H4 (cell line): ENCODE results near the gene PDSS2. TPM values are rescaled to one million over a fixed set of nuclear protein-coding genes. Genes with fewer than 3 reads are reported as not detected.
"Not testable (repeated sequence)": the region's sequence is repeated elsewhere in the genome, so short reads cannot be mapped to it uniquely, and the experiment has no call there.

Source experiments
- DNase-seq: peaks from one replicate; pipeline ENCODE4 v3.0.0-alpha.2; 2015; ENCODE audit warnings: low spot score
- total RNA-seq: library from RNA; depleted of rRNA; stranded (reverse); fragments of >200 nt; shearing (Covaris generic); gene quantifications from 2 replicates; pipeline ENCODE4 v1.2.3, GENCODE V29; 2014

The PDSS2 gene
- total RNA-seq, 1 experiment from 2014 or later = 11.1 TPM

DNA sequence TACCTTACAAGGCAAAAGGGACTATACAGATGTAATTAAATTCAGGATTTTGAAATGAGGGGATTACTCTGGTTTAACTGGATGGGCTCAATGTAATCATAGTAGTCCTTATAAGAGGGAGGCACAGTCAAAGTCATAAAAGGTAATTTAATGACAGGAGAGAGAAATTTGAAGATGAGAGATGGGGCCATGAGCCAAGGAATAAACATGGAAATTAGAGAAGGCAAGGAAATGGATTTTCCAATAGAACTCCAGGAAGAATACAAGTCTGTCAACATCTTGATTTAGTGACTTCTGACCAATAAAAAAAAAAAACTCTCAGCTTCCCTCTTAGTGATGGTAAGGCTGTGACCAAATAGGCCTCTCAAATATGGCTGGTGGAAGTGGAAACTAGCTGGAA, 242.1 kb downstream of the PDSS2 start:
- no peak for DNase-seq

DNA sequence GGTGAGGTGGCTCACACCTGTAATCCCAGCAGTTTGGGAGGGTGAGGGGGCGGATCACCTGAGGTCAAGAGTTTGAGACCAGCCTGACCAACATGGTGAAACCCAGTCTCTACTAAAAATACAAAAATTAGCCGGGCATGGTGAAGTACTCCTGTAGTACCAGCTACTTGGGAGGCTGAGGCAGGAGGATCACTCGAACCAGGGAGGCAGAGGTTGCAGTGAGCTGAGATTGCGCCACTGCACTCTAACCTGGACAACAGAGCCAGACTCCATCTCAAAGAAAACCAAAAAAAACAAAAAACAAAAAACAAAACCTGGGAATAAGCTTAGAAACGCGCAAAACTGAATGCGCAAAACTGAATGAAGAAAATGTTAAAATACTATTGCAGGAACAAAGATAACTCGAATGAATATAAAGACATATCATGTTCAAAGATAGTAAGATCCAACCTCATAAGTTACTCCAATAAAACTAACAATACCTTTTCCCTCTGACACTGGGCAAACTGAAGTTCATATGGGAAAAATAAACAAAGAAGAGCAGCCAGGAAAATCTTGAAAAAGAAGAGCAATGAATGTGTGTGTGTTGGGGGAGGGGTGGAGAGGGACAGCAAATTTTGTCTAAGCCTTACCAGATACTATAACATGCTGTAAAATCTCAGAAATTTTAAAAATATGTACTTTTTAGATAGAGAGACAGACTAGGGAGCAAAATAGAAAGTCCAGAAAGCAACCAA, 243.0 kb downstream of the PDSS2 start:
- no peak for DNase-seq

DNA sequence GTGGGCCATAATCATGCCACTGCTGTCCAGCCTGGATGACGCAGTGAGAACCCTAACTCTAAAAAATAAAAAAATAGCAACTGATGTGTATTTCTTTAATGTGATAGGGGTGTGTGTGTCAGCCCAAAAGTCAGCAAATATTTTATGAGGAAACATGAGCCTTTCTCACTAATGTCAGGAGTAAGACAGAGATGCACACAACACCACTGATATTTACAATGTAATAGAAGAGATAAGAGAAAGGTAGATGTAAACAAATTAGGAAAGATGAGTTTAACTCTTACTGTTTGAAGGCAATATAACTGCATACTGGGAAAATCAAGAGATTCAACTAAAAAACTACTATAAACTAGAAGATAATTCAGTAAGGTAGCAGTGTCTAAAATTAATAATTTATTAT, 244.0 kb downstream of the PDSS2 start:
- no peak for DNase-seq

DNA sequence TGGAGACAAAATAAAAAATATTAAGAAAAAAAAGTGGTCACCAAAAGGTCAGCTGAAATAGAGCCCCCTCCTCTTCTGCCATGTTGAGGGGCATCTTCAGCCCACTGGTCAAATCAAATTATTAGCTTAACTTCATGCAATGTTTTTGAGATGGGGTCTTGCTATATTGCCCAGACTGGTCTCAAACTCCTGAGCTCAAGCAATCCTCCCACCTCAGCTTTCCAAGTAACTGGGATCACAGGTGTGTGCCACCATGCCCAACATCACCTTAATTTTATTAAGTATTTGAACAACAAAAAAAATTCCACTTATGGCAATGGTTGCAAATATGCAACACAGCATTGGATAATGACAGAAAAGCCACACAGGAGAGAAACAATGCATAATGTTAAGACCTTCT, 244.7 kb downstream of the PDSS2 start:
- no peak for DNase-seq

DNA sequence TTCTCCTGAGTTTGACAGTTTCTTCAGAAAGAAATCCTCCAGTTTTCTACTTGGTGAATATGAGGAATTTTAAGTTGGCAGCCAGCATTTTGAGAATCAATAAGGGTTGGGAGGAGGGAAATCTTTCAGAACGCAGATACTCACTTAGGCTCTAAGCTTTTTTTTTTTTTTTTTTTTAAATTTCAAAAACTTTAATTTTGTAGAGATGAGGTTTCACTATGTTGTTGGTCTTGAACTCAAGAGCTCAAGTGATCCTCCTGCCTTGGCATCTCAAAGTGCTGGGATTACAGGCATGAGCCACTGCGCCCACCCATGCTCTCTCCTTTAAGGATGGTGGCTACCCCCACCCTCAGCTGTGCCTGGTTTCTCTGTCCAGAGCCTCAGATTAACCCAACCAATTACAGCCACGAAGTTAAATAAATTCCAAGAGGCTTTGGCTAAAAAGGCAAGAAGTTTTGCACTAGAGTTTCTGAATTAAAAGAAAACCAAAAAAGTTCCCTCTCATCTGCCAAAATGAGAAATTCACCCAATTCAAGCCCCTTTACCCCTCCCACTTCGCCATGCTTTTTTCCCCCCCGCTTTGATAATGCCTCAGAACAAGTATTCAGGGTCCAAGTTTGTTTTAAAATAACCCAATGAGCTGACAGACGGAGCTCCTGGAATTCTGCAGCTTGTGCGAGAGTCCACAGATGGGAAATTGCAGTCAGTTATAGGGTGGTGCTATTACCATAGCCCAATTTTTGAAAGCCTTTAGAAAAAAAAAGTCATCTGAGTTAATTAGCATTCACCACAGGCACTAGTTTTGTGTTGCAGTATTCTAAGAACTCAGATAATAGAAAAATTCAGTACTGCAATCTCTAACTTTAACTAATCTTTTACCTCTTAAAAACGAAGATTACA, 249.7 kb downstream of the PDSS2 start:
- DNase-seq = no peak

DNA sequence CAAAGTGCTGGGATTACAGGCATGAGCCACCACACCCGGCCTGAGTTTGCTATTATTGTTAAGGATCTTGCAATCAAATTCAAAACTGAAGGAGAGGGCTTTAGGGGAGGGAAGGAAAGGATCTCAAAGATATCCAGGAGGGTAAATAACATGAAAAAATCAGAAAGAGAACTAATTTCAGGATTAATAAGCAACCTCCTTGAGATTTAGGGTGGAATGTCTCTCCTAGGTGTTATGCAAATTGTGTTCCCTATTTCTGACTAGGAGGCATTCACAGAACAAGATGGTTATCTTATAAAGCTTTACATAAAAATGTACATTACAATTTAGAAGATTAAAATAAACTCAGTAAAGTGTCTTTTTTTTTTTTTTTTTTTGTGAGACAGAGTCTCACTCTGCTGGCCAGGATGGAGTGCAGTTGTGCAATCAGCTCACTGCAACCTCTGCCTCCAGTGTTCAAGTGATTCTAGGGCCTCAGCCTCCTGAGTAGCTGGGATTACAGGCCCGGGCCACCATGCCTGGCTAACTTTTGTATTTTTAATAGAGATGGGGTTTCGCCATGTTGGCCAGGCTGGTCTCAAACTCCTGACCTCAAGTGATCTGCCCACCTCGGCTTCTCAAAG, 252.0 kb downstream of the PDSS2 start:
- no peak for DNase-seq

DNA sequence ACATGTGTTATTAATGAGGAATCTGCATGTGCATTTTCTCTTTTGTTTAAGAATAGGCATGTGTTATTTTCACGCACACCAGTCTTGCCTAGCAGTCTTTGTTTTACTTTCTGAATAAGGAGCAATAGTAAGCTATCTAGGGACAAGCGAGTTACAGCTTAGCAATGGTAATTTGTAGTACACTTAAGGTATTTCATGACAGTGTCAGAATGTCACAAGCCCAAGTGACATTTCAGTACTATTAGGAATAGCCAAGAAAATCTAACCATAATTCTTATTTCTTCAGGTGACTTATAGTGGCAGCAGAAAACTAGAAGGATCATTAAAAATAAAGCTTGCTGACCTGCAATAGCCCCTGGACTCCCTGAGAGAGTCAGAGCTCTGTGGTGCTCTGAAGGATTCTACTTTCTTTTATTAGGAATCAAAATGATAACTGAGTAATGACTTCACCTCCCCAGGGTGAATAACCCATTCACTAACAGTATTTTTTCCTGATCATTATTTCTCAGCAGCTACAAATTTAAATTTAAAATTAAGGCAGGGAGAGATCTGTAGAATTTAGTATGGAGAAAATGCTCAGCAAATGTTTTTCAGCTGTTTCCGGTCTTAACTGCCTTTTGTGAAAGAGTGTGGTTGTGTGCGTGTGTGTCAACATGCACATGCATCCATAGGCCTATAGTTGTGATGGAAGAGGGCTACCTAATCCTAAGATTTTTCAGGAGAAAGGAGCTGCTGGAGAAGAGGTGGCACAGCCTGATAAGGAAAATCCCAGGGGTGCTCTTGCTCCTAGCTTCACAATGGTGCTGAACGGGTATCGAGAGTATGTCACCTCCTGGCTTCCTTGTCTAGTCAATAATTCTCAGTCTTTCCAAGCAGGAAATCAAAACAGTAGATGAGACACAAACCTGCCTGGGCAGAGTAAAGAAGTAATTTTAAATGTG, 254.0 kb downstream of the PDSS2 start:
- no peak for DNase-seq

DNA sequence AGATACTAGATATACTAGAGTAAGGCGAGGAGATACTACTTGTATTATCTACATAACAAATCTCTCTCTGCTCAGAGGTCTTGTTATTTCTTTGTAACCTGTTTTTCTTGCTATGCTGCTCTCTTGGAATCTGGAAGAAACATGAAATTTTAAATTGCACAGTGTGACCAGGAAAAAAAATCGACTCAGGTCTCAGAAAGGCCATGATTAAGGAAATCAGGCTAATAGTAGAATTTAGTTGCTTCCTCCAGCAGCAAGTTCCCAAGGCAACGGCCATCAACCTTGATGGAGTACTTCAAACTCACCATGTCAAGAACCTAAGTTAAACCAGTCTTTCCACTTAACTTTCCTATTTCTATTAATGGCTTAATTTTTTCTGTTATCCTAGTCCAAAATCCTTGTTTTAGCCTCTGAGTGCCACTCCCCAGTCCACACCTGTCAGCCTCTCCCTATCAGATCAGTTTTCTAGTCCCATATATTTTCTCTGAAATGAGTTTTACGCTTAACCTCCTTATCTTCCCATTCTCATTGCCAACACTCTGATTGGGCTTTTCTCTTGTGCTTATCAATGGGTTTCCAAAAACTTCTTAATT, 256.4 kb downstream of the PDSS2 start:
- DNase-seq = no peak

DNA sequence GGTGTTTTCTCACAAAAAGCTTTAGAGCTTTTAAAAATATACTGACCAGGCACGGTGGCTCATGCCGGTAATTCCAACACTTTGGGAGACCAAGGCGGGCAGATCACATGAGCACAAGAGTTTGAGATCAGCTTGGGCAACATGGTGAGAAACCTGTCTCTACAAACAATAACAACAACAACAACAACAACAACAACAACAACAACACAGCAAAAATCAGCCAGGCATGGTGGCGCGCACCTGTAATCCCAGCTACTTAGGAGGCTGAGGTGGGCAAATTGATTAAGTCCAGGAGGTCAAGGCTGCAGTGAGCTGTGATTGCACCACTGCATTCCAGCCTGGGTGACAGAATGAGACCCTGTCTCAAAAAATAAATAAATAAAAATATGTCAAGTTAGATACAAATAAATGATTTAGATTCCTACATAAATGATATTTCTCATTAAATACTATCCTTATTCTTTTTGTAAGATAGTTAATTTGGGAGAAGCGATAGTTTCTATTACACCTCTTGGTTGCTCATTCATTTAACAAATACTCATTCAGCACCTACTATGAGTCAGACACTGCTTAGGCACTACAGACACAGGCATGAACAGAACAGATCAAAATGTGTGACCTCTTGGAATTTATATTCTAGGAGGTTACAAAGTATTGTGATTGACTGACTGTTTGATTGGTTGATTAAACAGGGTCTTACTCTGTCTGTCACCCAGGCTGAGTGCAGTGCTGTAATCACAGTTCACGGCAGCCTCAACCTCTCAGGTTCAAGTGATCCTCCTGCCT, 260.5 kb downstream of the PDSS2 start:
- DNase-seq = no peak

DNA sequence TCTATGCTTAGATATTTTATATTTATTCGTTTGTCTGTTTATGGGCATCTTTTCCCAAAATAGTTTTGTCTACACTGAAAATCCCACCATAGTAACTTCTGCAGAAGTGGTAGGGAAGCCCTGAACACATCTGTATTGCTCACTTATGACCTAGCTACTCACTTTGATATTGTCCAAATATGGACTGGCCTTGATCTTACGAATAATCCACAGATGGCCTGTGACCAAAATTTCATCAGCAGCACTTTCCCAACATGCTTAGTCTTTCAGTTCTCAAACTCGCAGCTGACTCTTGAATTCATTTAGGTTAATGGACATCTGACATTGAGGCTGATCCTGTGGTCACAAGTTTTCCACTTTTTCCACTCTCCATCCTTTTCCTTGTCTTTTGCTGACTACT, 263.2 kb downstream of the PDSS2 start:
- no peak for DNase-seq

DNA sequence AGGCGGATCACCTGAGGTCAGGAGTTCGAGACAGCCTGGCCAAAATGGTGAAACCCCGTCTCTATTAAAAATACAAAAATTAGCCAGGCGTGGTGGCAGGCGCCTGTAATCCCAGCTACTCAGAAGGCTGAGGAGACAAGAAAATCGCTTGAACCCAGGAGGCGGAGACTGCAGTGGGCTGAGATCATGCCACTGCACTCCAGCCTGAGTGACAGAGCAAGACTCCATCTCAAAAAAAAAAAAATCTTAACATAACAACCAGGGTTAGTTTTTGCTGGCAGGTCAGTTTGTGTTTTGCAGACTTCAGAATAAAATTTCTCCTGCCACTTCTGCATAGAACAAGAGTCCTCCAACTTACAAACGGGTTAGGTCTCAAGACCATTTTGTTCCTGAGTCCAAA, 264.6 kb downstream of the PDSS2 start:
- not testable (repeated sequence) for DNase-seq

DNA sequence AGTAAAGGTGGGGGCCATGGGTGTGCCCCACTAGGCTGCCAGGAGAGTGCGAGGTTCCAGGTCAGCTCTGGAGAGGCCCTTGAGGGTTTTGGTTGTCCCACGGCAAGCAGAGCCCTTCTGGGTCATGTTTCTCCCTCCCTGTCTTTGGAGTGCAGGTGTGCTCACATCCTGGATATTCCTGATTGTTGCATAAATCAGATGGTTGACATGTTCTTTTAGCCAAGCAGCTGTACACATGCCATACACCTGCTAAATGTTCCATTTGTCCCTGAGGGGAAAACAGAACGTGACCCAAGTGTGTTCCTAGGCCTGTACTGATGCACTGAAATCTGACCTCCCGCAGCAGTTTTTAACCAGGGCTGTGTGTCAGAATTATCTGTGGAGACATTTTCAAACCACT, 266.5 kb downstream of the PDSS2 start:
- no peak for DNase-seq

DNA sequence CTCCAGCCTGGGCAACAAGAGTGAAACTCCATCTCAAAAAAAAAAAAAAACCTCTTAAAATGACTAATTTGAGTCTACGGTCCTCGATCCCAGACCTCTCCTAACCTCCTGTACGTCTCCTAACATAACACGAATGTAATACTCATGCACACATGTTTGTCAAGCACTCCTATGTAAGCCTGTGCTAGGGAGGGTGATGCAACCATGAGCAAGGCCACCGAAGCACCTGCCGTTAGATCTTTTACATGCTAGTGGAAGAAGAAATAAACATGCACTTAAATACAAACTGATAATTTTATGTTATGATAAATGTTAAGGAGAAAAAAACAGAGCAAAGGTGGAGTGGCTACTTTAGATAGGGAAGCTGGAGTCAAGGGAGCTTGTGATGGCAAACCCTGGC, 271.7 kb downstream of the PDSS2 start:
- DNase-seq = no peak

DNA sequence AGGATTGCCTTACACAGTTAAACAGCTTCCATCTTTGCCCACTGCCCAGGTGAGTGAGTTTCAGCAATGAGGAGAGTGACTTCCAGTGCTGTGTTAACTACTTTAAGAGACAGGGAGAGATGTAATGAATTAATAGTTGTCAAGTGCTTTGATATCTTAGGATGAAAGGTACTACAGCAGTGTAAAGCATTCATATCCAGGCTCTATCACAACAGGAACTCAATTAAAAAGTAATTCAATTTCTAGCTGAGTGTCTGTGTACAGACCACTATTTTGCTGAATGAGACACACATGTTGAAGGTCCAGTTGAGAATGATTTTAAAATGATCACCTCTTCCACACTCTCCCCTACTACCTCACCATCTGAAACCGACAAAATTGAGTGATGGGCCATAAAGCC, 273.3 kb downstream of the PDSS2 start:
- no peak for DNase-seq

DNA sequence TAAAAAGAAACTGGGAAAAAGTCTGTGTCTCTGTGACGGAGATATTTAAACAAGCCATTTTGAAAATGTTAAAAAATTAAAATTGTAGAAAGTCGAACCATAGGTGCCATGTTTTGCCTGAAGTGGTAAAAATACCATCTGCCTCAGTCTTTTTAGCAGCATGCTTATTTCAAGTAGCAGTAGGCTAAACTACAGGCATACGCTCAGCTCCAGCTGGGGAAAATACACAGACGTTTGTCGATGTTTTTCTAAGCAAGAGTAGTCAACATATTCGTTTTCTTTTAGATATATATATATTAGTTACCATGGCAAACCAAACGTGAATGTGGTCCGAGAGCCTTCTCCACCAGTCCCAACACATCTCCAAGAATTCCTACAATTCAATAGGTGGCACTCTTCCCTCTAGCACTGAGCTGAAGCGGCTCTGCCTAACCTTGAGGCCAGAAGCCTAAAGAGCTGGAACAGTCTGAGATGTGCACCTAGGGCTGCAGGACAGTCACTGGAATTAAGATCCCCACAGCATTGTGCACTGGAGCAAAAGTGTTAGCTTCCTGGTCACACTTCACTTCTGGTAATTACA, 273.9 kb downstream of the PDSS2 start:
- DNase-seq = no peak

DNA sequence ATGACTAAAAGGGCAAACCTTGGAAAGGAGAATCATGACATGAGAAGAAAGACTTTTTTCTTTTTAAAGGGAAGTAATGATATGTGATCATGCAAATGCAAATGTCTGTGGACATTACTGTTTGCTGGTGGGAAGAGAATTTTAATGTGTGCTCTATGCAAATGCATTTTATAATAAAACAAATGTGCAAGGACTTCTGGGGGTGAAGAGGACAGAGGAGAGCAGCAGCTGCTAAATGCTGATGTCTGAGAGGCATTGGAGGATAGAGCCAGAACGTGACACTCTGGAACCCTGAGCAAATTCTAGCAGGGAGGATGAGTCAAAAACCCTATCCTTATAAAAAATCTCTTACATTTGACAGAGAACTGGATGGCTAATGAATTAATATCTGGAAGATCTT, 274.9 kb downstream of the PDSS2 start:
- DNase-seq = no peak

DNA sequence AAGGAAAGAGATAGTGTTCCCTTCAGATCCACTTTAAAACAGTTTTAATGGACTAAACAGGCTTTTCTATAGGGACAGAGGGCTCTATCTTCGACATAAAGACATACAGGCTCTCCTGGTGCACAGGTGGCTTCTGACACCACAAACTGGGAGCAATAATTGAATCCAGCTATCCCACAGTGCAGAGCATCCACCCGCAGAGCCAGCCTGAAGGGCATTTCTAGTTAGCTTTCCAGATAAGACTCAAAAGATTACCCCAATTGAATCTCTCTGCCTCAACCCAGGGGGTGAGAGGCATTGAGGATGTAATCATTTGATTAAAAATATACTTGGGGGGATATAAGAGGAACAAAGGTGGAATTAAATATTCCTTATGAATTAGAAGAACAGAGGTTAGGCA, 279.3 kb downstream of the PDSS2 start:
- DNase-seq = no peak

DNA sequence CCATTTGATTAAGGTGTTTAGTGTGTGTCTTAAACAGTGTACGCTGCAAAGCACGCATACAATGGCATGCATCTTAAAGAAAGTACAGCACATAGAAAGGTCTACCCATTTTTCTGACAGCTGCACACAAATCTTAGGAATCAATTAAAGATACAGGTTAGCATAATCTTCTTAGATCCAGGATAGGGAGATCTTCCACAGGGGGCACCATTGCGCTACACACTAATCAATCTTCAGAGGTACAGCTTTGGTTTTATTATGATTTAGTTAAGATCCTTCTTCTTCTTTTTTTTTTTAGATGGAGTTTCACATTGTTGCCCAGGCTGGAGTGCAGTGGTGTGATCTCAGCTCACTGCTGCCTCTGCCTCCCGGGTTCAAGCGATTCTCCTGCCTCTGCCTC, 280.4 kb downstream of the PDSS2 start:
- no peak for DNase-seq

DNA sequence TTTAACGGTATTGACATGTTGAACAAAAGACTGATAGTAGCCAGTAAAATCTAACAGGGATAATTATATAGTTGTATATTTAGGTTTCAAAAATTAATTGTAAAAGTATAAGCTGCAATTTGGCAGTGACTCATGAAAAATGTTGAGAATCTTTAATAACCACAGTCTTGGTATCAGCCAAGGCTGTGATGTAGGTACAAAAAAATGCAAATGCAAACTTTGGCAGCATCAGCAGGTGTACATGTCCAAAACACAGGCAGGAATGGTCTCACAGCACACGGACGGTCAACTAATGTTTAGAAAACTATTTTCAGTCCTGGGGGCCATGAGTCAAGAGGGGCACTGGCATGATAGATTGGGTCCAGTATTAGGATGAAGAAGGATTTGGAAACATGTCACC, 285.6 kb downstream of the PDSS2 start:
- no peak for DNase-seq

DNA sequence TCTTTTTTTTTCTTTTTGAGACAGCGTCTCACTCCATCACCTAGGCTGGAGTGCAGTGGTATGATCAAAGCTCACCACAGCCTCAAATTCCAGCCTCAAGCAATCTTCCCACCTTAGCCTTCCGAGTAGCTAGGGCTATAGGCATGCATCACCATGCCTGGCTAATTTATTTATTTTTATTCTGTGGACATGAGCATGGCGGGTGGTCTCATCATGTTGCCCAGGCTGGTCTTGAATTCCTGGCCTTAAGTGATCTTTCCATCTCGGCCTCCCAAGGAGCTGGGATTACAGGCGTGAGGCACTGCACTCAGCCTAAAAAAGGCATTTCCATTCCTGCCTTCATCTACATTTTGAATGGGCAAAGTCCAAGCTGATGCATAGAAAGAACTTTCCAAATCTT, 287.9 kb downstream of the PDSS2 start:
- DNase-seq = no peak
